NT2/D1 (cell line): Measurements from ENCODE around the gene PDE11A.

Experiments used
- YY1 ChIP-seq: IDR thresholded peaks from 2 replicates; pipeline ENCODE4 v1.6.1; 2011; ENCODE audit not compliant: insufficient read length, insufficient read depth
- ZNF274 ChIP-seq: IDR thresholded peaks from 2 replicates; pipeline ENCODE4 v1.6.1; 2011; ENCODE audit warnings: mild to moderate bottlenecking, low read depth, low read length

GRCh38 chr2:177908824-177909223 lies 163.8 kb downstream of the PDE11A start:
- TF ChIP-seq YY1 (no peak), ZNF274 (no peak)
